ENCODE measurements around the gene TEF. TPM values are rescaled to one million over a fixed set of nuclear protein-coding genes. Genes with fewer than 3 reads are reported as not detected.

TEF gene
- total and polyA plus RNA-seq, 9 of the 15 experiments (the other 6 are each of a cell fraction or from before 2014, with no cell fraction given) = 0.04 to 3.1 (median 1.2) TPM

- TF ChIP-seq MYC (IDR thresholded peaks at IDR 0.05; ENCODE audit: low read depth, low read length) (peak; percentile 87), MYC (CRISPR knock-in tag; IDR thresholded peaks at IDR 0.05; ENCODE audit: borderline replicate concordance, low read depth) (no peak), CTBP1 (IDR thresholded peaks at IDR 0.05; ENCODE audit: borderline replicate concordance) (peak; percentile 82), ZNF766 (CRISPR knock-in tag; conservative IDR thresholded peaks at IDR 0.05) (peak; percentile 23; the same call in 1 of the 2 replicates), MGA (IDR thresholded peaks at IDR 0.05) (peak; percentile 73), ZNF274 (IDR thresholded peaks at IDR 0.05; ENCODE audit: borderline replicate concordance, low read depth, low read length) (no peak), ZNF780A (CRISPR knock-in tag; IDR thresholded peaks at IDR 0.05) (no peak), RAD21 (CRISPR knock-in tag; conservative IDR thresholded peaks at IDR 0.05 in 1 of 2, IDR thresholded peaks at IDR 0.05 in 1 of 2) (peak in 1 of 2 experiments; percentile 43; a peak in 2 of 4 replicates), NFIX (CRISPR knock-in tag; IDR thresholded peaks at IDR 0.05; ENCODE audit: low read depth) (peak; percentile 77), ZSCAN32 (CRISPR knock-in tag; IDR thresholded peaks at IDR 0.05) (no peak), ATF7 (IDR thresholded peaks at IDR 0.05) (no peak), ZNF707 (CRISPR knock-in tag; conservative IDR thresholded peaks at IDR 0.05) (no peak), MTA3 (IDR thresholded peaks at IDR 0.05; ENCODE audit: borderline replicate concordance) (peak; percentile 69; the same call in 1 of the 2 replicates), HMBOX1 (IDR thresholded peaks at IDR 0.05) (no peak)
Measured at GRCh38 chr22:41367039-41367679, 14.6 kb upstream of the TEF start (continued).
